Stimulated activated CD8-positive, alpha-beta memory T cell treated with anti-CD3 and anti-CD28 coated beads, Interleukin-7, amount 100 ng/mL, for 1 hour (primary cell): ENCODE data around the gene BFSP2.

ENCODE experiments used
- DNase-seq, 2 donors: peaks; one replicate each; pipeline ENCODE4 v3.0.0-alpha.2; 2020; ENCODE audit warnings: low read depth in 2 of 2

BFSP2 gene

GRCh38 chr3:133383741-133384140, 16.1 kb upstream of the BFSP2 start:
- no peak for DNase-seq

DNA sequence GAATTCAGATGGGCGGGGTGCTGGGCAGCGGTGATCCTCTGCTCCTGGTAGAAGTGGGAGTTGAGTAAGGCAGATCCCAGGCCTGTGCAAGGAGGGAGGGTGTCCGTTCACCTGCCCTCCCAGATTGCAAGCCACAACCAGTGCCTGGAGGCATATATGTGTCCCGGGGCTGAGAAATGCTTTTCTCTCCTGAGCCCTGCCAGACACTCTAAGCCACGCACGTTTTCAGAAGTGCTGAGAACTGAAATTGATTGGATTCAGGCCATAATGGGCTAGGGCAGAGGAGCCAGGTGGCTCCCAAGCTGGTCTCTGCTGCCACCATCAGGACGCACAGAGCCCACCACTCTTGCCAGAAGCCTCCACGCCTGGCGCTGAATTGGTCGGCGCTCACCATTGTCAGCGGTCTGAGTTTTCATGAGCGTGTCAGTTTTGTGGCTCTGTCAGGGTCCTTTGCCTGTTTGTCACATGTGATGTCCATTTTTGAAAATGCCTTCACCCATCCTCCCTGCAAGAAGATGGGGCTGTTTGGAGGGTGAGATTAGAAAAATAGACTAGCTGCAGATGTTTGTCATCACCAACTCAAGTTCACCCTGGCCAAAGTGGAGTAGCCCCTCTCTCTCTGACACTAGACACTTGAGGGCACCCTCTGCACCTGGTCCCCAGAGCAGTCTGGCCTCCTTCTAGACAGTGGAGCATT, 15.4 kb upstream of the BFSP2 start:
- no peak for DNase-seq

GRCh38 chr3:133386876-133387275, 13.0 kb upstream of the BFSP2 start:
- no peak for DNase-seq

DNA sequence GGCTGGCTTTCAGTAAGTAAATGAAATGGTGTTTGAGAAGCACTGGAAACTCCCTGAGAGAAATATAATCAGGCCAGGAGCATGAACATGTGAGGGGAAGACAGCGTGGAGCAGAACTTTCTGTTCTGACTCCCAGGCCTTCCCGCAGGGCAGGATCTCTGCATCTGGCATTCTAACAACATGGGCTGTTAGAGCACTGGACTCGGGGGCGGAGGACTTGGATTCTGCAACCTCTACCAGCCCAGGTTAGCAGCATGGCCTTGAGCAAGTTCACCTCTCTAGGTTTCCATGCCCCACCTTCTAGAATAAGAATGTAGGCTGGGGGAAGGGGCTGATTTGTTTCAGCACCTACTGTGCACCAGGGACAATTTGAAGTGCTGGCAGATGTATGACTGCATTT, 12.5 kb upstream of the BFSP2 start:
- DNase-seq, result no peak

DNA sequence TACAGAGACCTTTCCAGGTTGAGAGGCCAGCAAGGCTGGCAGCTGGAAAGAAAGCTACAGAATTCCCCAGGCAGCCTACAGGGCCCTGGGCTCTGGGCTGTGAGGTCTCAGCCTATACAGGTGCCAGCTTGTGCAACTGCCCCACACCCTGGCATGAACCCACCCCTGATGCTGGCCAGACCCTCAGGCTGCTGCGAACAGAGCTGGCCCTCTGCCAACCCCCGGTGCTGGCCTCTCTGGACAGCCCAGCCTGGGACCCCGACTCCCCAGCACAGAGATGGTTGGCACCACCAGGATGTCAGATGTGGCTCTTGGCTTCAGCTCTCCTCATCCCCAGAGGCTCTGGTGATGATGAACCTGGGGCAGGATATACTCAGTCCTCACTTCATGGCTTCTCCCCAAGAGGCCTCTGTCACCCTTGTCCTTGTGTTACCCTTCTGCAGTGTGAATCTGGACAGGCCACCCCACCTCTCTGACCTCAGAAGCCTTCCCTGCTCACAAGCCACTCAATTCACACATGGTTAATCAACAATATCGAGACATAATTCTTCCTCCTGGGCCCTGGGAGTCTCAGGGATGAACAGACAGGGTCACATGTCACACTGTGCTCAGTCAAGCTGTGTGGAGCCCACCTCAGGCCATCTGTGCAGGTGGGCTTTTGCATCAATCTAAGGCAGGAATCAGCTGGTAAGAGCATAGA, 11.0 kb upstream of the BFSP2 start:
- DNase-seq, result no peak

GRCh38 chr3:133390715-133391114, 9.1 kb upstream of the BFSP2 start:
- DNase-seq, result no peak

GRCh38 chr3:133393204-133393603, 6.7 kb upstream of the BFSP2 start:
- no peak for DNase-seq

GRCh38 chr3:133393691-133394474, 6.0 kb upstream of the BFSP2 start:
- no peak for DNase-seq

GRCh38 chr3:133394561-133395311, 5.1 kb upstream of the BFSP2 start:
- DNase-seq, result no peak

DNA sequence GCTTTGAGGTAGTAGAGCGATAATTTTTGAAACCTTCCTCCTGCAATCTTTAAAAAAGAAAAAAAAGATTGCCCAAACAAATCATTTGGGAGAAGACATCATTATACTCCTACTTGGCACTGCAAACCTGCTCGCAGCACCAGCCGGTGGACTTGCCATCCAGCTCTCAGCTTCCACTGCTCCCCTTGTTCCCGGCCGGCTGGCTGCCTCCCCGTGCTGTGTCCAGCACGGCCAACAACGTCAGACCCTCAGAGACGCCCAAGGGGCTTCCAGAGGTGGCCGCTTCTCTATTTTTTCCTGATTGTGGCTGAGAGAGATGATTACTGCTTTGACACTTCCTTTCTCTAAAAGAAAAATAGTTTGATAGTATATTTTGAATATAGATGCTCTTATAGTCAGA, 3.0 kb upstream of the BFSP2 start:
- no peak for DNase-seq

DNA sequence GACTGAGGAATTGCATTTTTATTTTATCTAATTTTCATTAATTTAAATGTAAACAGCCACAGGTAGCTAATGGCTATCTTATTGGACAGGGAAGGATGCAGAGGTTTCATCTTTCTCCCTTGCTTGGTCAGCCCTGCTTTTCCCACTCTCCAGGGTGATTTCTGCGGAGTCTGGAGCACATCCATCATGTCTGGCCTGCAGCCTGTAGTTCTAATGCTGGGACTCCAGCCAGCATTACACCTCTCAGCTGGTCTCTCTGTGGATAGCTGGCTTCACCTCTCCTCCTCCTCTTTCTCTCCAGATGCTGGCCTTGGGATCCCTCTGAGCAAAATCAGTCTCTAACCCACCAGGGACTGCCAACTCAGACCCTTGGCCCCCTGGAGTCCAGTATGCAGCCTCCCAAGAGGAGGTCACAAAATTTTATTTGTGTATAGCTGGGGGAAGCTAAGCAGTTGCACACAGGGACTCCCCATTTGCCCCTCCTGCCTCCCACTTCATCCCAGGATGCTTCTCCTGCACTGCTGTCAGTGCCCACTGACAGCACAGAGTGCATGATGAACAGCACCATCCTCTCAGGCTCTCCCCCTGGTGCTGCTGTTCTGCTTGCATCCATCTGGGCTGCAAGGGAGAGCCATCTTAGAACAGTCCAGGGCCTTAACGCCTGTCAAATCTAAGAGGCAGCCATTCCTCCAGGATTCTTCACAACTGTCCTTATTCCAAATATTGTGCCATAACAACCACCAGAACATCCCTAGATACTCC, 1.7 kb downstream of the BFSP2 start:
- DNase-seq, result no peak

- DNase-seq, result no peak
Observed at GRCh38 chr3:133404920-133405319, 5.1 kb downstream of the BFSP2 start.

GRCh38 chr3:133408366-133408765, 8.5 kb downstream of the BFSP2 start:
- DNase-seq, result no peak

DNA sequence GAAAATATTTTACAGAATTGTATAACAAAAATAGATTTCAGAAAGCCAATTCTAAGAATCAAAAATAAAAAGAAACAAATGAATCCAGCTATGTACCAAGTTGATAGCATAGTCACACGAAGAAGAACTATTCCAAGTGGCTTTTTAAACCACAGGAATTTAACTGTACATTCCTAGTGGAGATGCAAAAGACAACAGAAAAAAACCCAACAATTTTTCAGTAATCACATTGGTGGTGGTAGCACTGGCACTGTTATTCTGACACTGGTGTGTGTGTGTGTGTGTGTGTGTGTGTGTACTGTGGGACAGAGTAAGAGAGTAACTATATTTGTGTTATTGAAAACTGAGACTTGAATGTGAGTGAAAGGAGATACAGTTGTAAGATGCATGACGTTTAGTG, 9.1 kb downstream of the BFSP2 start:
- DNase-seq, result no peak

DNA sequence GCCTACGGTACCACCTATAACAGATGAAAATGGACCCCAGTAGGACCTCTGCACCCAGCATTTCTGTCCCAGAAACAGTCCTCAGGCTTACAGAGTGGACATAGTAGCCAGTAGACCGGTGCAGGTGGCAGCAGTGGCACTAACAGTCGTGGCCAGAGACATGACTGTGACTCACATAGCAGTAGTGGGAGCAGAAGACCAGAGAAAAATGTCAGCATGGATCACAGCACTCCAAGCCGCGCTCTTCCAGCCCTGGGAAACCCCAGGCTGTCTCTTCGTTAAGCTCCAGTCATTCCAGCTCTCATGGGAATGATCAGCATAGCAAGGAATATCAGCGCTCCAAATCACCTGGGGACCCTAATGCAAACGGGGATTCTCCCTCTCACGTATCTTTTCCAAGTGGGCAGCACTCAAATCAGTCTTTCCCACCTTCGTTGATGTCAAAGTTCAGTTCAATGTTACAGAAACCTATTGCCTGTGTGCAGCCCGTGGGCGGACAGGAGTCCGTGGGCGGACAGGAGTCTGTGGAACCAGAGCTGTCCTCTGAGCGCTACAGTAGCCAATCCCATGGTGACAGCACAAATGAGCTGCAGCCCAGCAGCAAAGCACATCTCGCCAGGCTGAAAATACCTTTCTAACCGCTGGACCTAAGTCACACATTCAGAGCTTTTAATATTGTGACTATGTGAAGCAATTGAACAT, 10.5 kb downstream of the BFSP2 start:
- no peak for DNase-seq

- DNase-seq, result no peak
Observed at GRCh38 chr3:133412183-133413132, 12.6 kb downstream of the BFSP2 start.

GRCh38 chr3:133413161-133414020, 13.5 kb downstream of the BFSP2 start:
- no peak for DNase-seq

DNA sequence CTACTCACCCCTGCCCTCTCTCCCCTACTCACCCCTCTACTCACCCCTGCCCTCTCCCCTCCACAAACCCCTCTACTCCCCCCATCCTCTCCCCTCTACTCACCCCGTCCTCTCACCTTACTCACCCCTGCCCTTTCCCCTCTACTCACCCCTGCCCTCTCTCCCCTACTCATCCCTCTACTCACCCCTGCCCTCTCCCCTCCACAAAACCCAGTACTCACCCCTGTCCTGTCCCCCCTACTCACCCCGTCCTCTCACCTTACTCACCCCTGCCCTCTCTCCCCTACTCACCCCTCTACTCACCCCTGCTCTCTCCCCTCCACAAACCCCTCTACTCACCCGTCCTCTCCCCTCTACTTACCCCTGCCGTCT, 14.2 kb downstream of the BFSP2 start:
- DNase-seq, result no peak

DNA sequence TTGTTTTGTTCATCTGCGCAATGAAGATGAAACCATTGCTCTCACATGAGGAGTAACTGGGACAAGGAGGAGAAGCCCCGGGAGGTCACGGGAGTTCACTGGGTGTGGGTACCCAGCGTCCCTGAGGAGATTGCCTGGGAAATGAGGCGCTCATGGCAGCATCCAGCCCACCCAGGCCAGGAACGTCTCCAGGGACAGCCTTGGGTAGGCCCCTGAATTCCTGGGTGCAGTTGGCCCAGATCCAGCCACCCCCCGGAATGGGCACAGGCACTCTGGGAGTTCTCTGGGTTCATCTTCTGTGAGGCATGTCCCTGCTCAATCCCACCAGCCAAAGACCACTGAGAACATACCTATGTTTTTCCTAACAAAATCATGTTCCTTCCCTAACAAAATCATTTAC, 18.5 kb downstream of the BFSP2 start:
- no peak for DNase-seq
